ENCODE data around the gene PLVAP. TPM values are rescaled to one million over a fixed set of nuclear protein-coding genes. Genes with fewer than 3 reads are reported as not detected.

Gene PLVAP
- total and polyA plus RNA-seq, 9 of the 15 experiments (the other 6 are each of a cell fraction or from before 2014, with no cell fraction given): 0.09 to 0.84 (median 0.51) TPM; not detected in 4

DNA sequence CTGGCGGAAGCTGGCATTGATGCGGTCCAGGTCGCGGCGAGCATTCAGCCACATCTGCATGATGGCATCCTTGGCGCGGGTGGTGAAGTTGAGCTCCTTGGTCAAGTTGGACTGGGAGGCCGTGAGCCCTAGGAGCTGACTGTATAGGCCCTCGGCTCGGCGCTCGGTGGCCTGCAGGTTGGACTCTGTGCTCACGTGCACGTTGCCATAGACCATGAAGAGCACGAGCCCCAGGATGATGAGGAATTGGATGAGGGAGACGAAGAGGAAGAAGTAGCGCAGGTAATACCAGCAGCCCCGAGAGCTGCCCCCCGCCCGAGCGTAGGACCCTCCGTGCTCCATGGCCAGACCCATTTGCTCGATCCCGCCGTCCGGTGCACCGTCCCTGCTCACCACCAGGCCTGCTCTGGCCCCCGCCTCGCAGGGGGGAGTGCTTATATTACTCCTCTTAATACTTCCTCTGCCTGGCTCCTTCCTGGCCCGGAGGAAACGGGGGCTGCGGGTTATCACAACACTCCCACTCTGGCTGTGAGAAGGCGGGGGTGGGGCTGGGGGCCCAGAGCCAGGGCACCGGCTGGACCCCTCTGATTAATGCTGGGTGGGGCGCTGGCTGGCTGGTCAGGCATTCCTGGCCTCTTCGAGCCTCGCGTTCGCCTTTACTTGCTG lies at the start of gene PLVAP (continued):
- TF ChIP-seq ZEB2 (IDR thresholded peaks at IDR 0.05) (no peak), SIN3A (IDR thresholded peaks at IDR 0.05; ENCODE audit: borderline replicate concordance in 2 of 2, control insufficient read depth in 1 of 2, low read depth in 2 of 2, low read length in 2 of 2) (no peak), MAZ (CRISPR knock-in tag; conservative IDR thresholded peaks at IDR 0.05 in 1 of 2, IDR thresholded peaks at IDR 0.05 in 1 of 2) (peak in 1 of 2 experiments; percentile 90; a peak in 2 of 4 replicates), L3MBTL2 (IDR thresholded peaks at IDR 0.05) (0 out of 2 replicates have a peak, but pooled peaks have one; percentile 11), NCOR1 (IDR thresholded peaks at IDR 0.05) (peak; percentile 70), RCOR1 (IDR thresholded peaks at IDR 0.05; ENCODE audit: borderline replicate concordance in 1 of 2, low read depth in 2 of 2, low read length in 2 of 2) (0 out of 4 replicates have a peak, but pooled peaks of 1 of the 2 experiments have one; percentile 17), NRF1 (conservative IDR thresholded peaks at IDR 0.05 in 1 of 2, IDR thresholded peaks at IDR 0.05 in 1 of 2) (0 out of 4 replicates have a peak, but pooled peaks of 1 of the 2 experiments have one; percentile 19), MTA2 (IDR thresholded peaks at IDR 0.05; ENCODE audit: low read depth) (0 out of 2 replicates have a peak, but pooled peaks have one; percentile 12), POLR2G (IDR thresholded peaks at IDR 0.05; ENCODE audit: low read depth, low read length) (peak; percentile 51), EP300 (IDR thresholded peaks at IDR 0.05; ENCODE audit: low read length) (peak; percentile 48; the same call in 1 of the 2 replicates)

Measured in K562 (cell line).